ENCODE measurements around the gene SPTBN1.

Gene SPTBN1

DNA sequence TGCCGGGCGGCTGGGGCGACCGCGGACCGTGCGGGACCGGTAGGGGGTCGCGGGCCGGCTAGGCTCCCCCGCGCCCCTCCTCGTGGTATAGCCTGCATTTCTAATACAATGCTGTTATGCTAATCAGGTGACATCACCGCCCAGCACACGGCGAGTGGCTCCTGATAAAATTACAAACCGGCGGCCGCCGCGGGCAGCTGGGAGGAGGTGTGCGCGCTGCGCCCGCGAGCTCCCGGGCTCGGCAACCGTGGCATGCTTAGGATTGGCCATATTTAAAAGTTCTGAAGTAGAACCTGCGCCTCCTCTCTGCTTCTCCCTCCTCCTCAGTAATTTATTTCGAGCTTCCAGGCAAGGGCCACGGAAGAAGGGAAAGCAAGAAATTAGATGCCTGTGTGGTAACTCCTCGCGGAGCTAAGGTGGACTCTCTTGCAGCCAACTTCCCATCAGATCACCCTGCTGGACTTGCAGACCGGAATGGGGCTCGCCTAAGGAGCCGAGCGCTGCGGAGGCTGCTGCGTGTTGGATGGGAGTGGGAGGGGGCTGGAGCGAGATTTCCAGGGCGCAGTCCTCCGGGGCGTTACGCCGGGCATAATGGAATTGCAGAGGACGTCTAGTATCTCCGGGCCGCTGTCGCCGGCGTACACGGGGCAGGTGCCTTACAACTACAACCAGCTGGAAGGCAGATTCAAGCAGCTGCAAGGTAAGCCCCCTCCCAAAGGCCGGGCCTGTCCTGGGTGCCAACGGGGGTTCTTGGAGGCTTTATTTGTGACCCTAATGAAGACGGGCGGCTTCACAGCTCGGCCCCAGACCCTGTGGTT is 102.3 kb downstream of the SPTBN1 start:
- Histone ChIP-seq H3K27me3 (ENCODE audit: low read depth, low read length) (no peaks in the 10 kb centered on the region), H3K36me3 (replicated peaks; ENCODE audit: low read depth, low read length) (no peaks in the 10 kb centered on the region), H3K4me1 (ENCODE audit: low read length) (peaks cover 21% of the 10 kb centered on the region), H3K4me3 (ENCODE audit: low read length) (peak overlapping the region; percentile 97), H3K9me3 (ENCODE audit: insufficient read depth, low read length) (no peaks in the 10 kb centered on the region), H2AFZ (ENCODE audit: low read depth, low read length) (peak overlapping the region; percentile 73), H4K20me1 (ENCODE audit: insufficient read depth, low read length) (no peaks in the 10 kb centered on the region), H3K27ac (ENCODE audit: low read length) (no peak overlapping the region; the same call in 1 of the 2 replicates), H3K4me2 (ENCODE audit: low read length) (peak overlapping the region; percentile 94), H3K9ac (ENCODE audit: low read length) (peak overlapping the region; percentile 81), H3K79me2 (ENCODE audit: low read length) (peaks cover 14% of the 10 kb centered on the region)
- TF ChIP-seq, protein P1, sequence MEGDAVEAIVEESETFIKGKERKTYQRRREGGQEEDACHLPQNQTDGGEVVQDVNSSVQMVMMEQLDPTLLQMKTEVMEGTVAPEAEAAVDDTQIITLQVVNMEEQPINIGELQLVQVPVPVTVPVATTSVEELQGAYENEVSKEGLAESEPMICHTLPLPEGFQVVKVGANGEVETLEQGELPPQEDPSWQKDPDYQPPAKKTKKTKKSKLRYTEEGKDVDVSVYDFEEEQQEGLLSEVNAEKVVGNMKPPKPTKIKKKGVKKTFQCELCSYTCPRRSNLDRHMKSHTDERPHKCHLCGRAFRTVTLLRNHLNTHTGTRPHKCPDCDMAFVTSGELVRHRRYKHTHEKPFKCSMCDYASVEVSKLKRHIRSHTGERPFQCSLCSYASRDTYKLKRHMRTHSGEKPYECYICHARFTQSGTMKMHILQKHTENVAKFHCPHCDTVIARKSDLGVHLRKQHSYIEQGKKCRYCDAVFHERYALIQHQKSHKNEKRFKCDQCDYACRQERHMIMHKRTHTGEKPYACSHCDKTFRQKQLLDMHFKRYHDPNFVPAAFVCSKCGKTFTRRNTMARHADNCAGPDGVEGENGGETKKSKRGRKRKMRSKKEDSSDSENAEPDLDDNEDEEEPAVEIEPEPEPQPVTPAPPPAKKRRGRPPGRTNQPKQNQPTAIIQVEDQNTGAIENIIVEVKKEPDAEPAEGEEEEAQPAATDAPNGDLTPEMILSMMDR (IDR thresholded peaks at IDR 0.05; ENCODE audit: low read depth, low read length): no peak
- no peak for TF ChIP-seq EZH2phosphoT487 (IDR thresholded peaks at IDR 0.05; ENCODE audit: low read depth)

DNA sequence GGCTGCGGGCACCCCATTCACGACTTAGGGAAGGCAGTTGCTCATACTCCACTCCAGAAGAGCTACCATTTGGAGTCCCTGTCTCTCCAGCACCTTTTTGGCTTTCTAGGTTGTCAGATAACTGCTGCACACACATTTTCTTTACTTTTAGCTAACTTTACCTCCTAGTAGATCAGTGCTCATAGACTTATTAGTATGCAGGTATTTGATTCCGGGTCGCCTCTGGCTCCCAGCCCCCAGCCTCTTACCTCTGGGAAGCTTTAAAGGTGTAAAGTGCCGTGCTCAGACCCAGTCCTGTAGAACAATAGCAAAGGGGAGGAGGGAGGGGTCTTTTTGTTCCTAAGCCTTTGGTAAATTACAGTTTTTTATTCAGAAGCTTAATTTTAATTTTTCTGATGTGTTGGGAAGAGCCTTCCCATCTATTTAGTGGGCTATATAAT is 102.9 kb downstream of the SPTBN1 start:
- Histone ChIP-seq H3K4me1 (ENCODE audit: low read length) (peaks cover 21% of the 10 kb centered on the region), H3K9ac (ENCODE audit: low read length) (peak overlapping the region; percentile 81), H3K4me2 (ENCODE audit: low read length) (peak overlapping the region; percentile 94), H3K27ac (ENCODE audit: low read length) (no peak overlapping the region), H3K36me3 (replicated peaks; ENCODE audit: low read depth, low read length) (no peaks in the 10 kb centered on the region), H4K20me1 (ENCODE audit: insufficient read depth, low read length) (no peaks in the 10 kb centered on the region), H3K79me2 (ENCODE audit: low read length) (peaks cover 14% of the 10 kb centered on the region), H3K9me3 (ENCODE audit: insufficient read depth, low read length) (no peaks in the 10 kb centered on the region), H3K4me3 (ENCODE audit: low read length) (peak overlapping the region; percentile 97), H2AFZ (ENCODE audit: low read depth, low read length) (peak overlapping the region; percentile 44; the same call in 1 of the 2 replicates), H3K27me3 (ENCODE audit: low read depth, low read length) (no peaks in the 10 kb centered on the region)
- TF ChIP-seq EZH2phosphoT487 (IDR thresholded peaks at IDR 0.05; ENCODE audit: low read depth): no peak
- TF ChIP-seq, protein P1 (IDR thresholded peaks at IDR 0.05; ENCODE audit: low read depth, low read length): no peak

DNA sequence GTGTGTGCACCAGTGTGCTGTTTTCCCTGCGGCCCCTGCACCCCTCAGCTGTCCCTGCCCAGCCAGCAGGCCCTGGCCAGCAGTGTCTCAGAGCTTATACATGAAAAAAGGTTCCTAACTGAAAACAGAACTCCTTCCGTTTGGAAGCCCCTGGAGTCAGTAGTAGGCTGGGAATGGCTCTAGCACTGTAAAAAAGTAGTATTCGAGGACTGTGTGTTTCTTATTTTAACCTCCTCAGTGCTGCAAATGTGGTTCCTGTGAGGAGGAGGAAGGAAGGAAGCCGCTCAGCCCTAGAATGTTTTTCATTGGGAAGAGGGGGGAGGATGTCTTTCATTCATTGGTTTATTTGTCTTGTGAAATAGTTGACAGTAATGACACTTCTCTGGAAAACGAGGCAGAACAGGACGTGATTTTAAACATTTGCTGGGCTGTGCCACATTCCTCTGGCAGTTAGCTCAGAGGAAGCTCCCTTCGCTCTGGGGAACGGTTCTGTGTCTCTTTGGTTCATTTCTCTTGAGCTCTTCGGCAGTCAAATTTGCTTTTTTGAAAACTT is 103.5 kb downstream of the SPTBN1 start:
- Histone ChIP-seq H3K4me2 (ENCODE audit: low read length) (peak overlapping the region; percentile 94), H3K79me2 (ENCODE audit: low read length) (peaks cover 14% of the 10 kb centered on the region), H3K36me3 (replicated peaks; ENCODE audit: low read depth, low read length) (no peaks in the 10 kb centered on the region), H3K27me3 (ENCODE audit: low read depth, low read length) (no peaks in the 10 kb centered on the region), H3K27ac (ENCODE audit: low read length) (peak overlapping the region; percentile 49; the same call in 1 of the 2 replicates), H3K9ac (ENCODE audit: low read length) (peak overlapping the region; percentile 81), H4K20me1 (ENCODE audit: insufficient read depth, low read length) (no peaks in the 10 kb centered on the region), H3K9me3 (ENCODE audit: insufficient read depth, low read length) (no peaks in the 10 kb centered on the region), H2AFZ (ENCODE audit: low read depth, low read length) (peak overlapping the region; percentile 54), H3K4me3 (ENCODE audit: low read length) (peak overlapping the region; percentile 97), H3K4me1 (ENCODE audit: low read length) (peaks cover 21% of the 10 kb centered on the region)
- TF ChIP-seq, protein P1 (IDR thresholded peaks at IDR 0.05; ENCODE audit: low read depth, low read length): no peak
- TF ChIP-seq EZH2phosphoT487 (IDR thresholded peaks at IDR 0.05; ENCODE audit: low read depth): no peak

DNA sequence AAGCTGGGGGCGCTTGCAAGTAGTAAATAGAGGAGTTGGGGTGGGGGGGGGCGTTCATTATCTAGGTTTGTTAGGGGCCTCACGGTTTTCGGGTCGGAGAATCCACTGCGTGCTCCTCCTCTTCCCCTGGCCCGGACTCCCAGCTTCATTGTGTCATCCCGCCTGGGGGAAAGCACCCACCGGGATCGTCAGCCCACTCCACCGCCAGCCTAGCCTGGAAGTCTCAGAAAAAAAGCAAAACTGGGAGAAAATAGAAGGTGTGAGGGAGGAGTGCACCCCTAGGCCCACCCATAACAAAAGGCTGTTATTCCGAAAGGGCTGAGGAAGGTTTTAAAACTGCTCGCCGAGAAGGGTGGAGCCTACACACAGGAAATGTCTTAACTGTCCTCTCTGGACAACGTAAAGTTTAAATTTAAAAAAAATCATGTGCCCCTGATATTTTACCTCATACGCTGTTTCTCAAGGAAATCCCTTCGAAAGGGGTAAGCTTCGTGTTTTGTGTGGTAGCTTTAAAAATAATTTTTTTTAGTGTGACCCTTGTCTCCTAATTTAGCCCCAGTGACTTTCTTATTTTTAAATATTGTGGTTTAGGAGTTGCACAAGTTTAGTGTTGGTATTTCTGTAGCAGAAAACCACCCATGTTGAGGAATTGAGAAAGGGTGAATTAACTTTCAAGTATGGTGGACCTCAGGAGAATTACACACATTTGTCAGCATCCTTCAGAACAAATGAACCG is 104.2 kb downstream of the SPTBN1 start:
- H2AFZ ChIP-seq (ENCODE audit: low read depth, low read length): peak overlapping the region; percentile 54
- peaks cover 21% of the 10 kb centered on the region for H3K4me1 ChIP-seq (ENCODE audit: low read length)
- H3K27me3 ChIP-seq (ENCODE audit: low read depth, low read length): no peaks in the 10 kb centered on the region
- peaks cover 14% of the 10 kb centered on the region for H3K79me2 ChIP-seq (ENCODE audit: low read length)
- TF ChIP-seq, protein P1 (IDR thresholded peaks at IDR 0.05; ENCODE audit: low read depth, low read length): no peak
- no peak for TF ChIP-seq EZH2phosphoT487 (IDR thresholded peaks at IDR 0.05; ENCODE audit: low read depth)
- no peaks in the 10 kb centered on the region for H3K9me3 ChIP-seq (ENCODE audit: insufficient read depth, low read length)
- H4K20me1 ChIP-seq (ENCODE audit: insufficient read depth, low read length): no peaks in the 10 kb centered on the region
- peak overlapping the region; percentile 94 for H3K4me2 ChIP-seq (ENCODE audit: low read length)
- no peaks in the 10 kb centered on the region for H3K36me3 ChIP-seq (replicated peaks; ENCODE audit: low read depth, low read length)
- peak overlapping the region; percentile 97 for H3K4me3 ChIP-seq (ENCODE audit: low read length)
- H3K9ac ChIP-seq (ENCODE audit: low read length): peak overlapping the region; percentile 81
- peak overlapping the region; percentile 49 for H3K27ac ChIP-seq (ENCODE audit: low read length)
